Measurements from ENCODE around the gene SUN2.

- TF ChIP-seq POLR2AphosphoS5 (IDR thresholded peaks at IDR 0.05) (no peak), CTCF (IDR thresholded peaks at IDR 0.05) (no peak)
Observed at GRCh38 chr22:38706901-38707195, 49.0 kb downstream of the SUN2 start.

All from upper lobe of left lung (tissue), 4 donors.